Tibial nerve (tissue), 4 donors: ENCODE results near the gene TXNDC2. TPM values are rescaled to one million over a fixed set of nuclear protein-coding genes. Genes with fewer than 3 reads are reported as not detected.

ENCODE experiments used
- DNase-seq, 2 donors: peaks; one replicate each; pipeline ENCODE4 v3.0.0-alpha.2; 2019; ENCODE audit warnings: low spot score in 2 of 2
- H3K27ac ChIP-seq, 4 donors: fragments of 200-600 bp; sonication (generic) in 3 of 4; one replicate each; pipeline ENCODE4 v1.5.1; 2017 to 2019; ENCODE audit warnings: mild to moderate bottlenecking in 1 of 4
- H3K27me3 ChIP-seq, 2 donors: fragments of 200-600 bp; sonication (generic) in 1 of 2; one replicate each; pipeline versions ENCODE4 v1.5.1 to v1.6.0; 2017 to 2019
- H3K36me3 ChIP-seq, 3 donors: fragments of 200-600 bp; sonication (generic); one replicate each; pipeline ENCODE4 v1.5.1; 2018 to 2019
- H3K4me1 ChIP-seq, 4 donors: fragments of 200-600 bp; sonication (generic) in 3 of 4; one replicate each; pipeline ENCODE4 v1.5.1; 2017 to 2019
- H3K4me3 ChIP-seq, 4 donors: fragments of 200-600 bp; sonication (generic) in 3 of 4; one replicate each; pipeline ENCODE4 v1.5.1; 2017 to 2019; ENCODE audit warnings: mild to moderate bottlenecking in 1 of 4, moderate library complexity in 1 of 4
- H3K9me3 ChIP-seq, 4 donors: fragments of 200-600 bp; sonication (generic) in 3 of 4; one replicate each; pipeline ENCODE4 v1.5.1; 2017 to 2019
- EP300 ChIP-seq, 2 donors: sonication (generic); formaldehyde crosslinking; IDR thresholded peaks; one replicate each; pipeline ENCODE4 v1.6.1; 2017; ENCODE audit warnings: antibody characterized with exemption in 2 of 2, mild to moderate bottlenecking in 1 of 2
- POLR2A ChIP-seq, 2 donors: fragments of 450-650 bp; IDR thresholded peaks; one replicate each; pipeline ENCODE4 v1.6.1; 2017; ENCODE audit warnings: antibody characterized with exemption in 2 of 2, mild to moderate bottlenecking in 2 of 2, moderate library complexity in 2 of 2
- WGBS, 2 donors: methylation state at CpG; one replicate each; pipeline ENCODE4 v1.1.5; 2018; 5-methylcytosine and 5-hydroxymethylcytosine counted together
- total RNA-seq, 4 donors: library from RNA; depleted of rRNA; stranded (reverse); fragments of >200 nt; gene quantifications; one replicate each; pipeline ENCODE4 v1.1.0, GENCODE V29; 2016
- TF ChIP-seq, protein P1 (sequence below), 5 experiments: fragments of 200-600 bp in 3 of 5; fragments of 450-650 bp in 2 of 5; sonication (generic) in 3 of 5; IDR thresholded peaks; one replicate each; pipeline ENCODE4 v1.5.1; 2016 to 2019; ENCODE audit warnings: antibody characterized with exemption in 5 of 5, mild to moderate bottlenecking in 3 of 5, moderate library complexity in 2 of 5

TXNDC2 gene
- total RNA-seq, 4 donors from 2014 or later = 0.20 TPM; not detected in 3

DNA sequence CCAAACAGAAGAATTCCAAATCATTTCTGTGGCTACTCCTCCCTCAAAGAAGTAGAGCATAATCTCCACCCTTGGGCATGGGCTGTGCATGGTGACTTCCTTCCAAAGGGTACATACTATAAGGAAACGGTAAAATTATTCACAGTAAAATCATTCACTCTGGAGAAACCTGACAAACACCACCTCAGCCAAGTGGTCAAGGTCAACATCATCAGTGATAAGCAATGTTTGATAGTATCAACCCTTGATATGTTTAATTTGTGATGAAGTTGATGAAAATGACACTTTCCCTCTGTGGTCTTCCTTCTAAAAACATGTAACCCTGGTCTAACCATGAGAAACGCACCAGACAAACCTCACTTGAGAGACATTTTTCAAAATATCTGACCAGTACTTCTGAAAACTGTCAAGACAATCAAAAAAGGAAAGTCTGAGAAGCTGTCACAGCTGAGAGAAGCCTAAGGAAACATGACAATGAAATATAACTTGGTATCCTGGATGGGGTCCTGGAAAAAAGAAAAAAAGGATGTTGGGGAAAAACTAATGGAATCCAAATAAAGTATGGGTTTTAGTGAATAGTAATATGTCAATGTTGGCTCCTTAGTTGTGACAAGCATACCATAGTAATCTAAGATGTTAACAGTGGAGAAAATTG lies 9.4 kb upstream of the TXNDC2 start:
- peak overlapping the region in 1 of 4 donors; percentile 26 for H3K4me3 ChIP-seq
- peaks cover 0 to 16% (median 0%) of the 10 kb centered on the region in 4 donors for H3K4me1 ChIP-seq
- WGBS, 2 donors = 91 to 92% methylated on average over 2 of the region's 2 CpGs
- DNase-seq = no peak
- no peaks in the 10 kb centered on the region for H3K9me3 ChIP-seq
- peak overlapping the region; percentile 43 to 84 (median 78) for H3K27ac ChIP-seq
- H3K36me3 ChIP-seq = no peaks in the 10 kb centered on the region
- TF ChIP-seq EP300 (IDR thresholded peaks at IDR 0.05) (no peak), POLR2A (IDR thresholded peaks at IDR 0.05) (no peak)
- TF ChIP-seq, protein P1, sequence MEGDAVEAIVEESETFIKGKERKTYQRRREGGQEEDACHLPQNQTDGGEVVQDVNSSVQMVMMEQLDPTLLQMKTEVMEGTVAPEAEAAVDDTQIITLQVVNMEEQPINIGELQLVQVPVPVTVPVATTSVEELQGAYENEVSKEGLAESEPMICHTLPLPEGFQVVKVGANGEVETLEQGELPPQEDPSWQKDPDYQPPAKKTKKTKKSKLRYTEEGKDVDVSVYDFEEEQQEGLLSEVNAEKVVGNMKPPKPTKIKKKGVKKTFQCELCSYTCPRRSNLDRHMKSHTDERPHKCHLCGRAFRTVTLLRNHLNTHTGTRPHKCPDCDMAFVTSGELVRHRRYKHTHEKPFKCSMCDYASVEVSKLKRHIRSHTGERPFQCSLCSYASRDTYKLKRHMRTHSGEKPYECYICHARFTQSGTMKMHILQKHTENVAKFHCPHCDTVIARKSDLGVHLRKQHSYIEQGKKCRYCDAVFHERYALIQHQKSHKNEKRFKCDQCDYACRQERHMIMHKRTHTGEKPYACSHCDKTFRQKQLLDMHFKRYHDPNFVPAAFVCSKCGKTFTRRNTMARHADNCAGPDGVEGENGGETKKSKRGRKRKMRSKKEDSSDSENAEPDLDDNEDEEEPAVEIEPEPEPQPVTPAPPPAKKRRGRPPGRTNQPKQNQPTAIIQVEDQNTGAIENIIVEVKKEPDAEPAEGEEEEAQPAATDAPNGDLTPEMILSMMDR (IDR thresholded peaks at IDR 0.05) = no peak
- no peaks in the 10 kb centered on the region for H3K27me3 ChIP-seq

DNA sequence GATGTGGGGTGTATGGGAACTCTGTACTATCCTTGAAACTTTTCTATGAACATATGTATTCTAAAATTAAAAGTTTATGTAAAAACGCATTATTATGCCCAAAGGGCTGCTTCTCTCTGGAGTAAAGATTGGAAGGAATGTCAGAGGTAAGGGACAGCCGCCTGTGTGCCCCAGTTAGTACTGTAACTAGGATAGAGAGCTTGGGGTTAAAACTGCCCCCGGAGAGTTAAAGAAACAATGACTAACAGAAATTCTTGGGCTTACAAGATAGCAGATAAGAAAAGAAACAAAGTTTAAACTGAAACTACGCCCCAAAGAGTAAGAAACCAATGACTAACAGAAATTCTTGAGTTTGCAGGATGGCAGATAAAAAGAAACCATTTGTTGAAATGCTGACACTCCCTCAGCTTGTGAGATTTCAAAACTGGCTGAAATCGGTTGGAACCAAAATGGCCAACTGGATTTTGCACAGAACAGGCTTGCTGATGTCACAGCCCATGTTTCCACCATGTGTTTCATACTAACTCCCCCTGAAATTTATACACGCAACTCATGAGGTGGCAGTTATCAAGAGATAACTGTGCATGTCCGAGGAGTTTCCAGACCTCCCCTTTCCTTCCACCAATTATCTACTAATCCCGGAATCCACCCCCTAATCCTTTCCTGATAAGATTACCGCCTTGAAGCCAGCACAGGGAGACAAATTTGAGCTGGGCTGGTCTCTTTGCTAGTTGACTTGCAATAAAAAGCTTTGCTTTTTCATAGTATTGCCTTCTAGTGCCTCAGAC lies 8.7 kb upstream of the TXNDC2 start:
- WGBS, 2 donors = 18 to 22% methylated on average over 9 of the region's 9 CpGs
- Histone ChIP-seq H3K4me1 (peaks cover 0 to 16% (median 0%) of the 10 kb centered on the region in 4 donors), H3K27me3 (no peaks in the 10 kb centered on the region), H3K27ac (peak overlapping the region; percentile 43 to 84 (median 78)), H3K9me3 (no peaks in the 10 kb centered on the region), H3K4me3 (peak overlapping the region in 2 of 4 donors; percentile 16 to 26), H3K36me3 (no peaks in the 10 kb centered on the region)
- DNase-seq = peak in 1 of 2 donors; percentile 38
- no peak for TF ChIP-seq POLR2A (IDR thresholded peaks at IDR 0.05)
- TF ChIP-seq, protein P1 (IDR thresholded peaks at IDR 0.05) = no peak
- peak in 1 of 2 donors; percentile 73 for TF ChIP-seq EP300 (IDR thresholded peaks at IDR 0.05)

GRCh38 chr18:9877655-9878014 lies 8.1 kb upstream of the TXNDC2 start:
- H3K9me3 ChIP-seq = no peaks in the 10 kb centered on the region
- peaks cover 0 to 16% (median 0%) of the 10 kb centered on the region in 4 donors for H3K4me1 ChIP-seq
- no peaks in the 10 kb centered on the region for H3K36me3 ChIP-seq
- DNase-seq = no peak
- TF ChIP-seq EP300 (IDR thresholded peaks at IDR 0.05) (no peak), POLR2A (IDR thresholded peaks at IDR 0.05) (no peak)
- TF ChIP-seq, protein P1 (IDR thresholded peaks at IDR 0.05) = no peak
- H3K27ac ChIP-seq = peak overlapping the region; percentile 43 to 84 (median 78)
- H3K27me3 ChIP-seq = no peaks in the 10 kb centered on the region
- peak overlapping the region in 1 of 4 donors; percentile 26 for H3K4me3 ChIP-seq

GRCh38 chr18:9878095-9878494 lies 7.7 kb upstream of the TXNDC2 start:
- Histone ChIP-seq H3K4me3 (no peak overlapping the region), H3K4me1 (peaks cover 0 to 16% (median 0%) of the 10 kb centered on the region in 4 donors), H3K27me3 (no peaks in the 10 kb centered on the region), H3K27ac (peak overlapping the region in 1 of 4 donors; percentile 82), H3K36me3 (no peaks in the 10 kb centered on the region), H3K9me3 (no peaks in the 10 kb centered on the region)
- TF ChIP-seq POLR2A (IDR thresholded peaks at IDR 0.05) = no peak
- WGBS, 2 donors = 98 to 100% methylated on average over 1 of the region's 1 CpG
- no peak for DNase-seq

DNA sequence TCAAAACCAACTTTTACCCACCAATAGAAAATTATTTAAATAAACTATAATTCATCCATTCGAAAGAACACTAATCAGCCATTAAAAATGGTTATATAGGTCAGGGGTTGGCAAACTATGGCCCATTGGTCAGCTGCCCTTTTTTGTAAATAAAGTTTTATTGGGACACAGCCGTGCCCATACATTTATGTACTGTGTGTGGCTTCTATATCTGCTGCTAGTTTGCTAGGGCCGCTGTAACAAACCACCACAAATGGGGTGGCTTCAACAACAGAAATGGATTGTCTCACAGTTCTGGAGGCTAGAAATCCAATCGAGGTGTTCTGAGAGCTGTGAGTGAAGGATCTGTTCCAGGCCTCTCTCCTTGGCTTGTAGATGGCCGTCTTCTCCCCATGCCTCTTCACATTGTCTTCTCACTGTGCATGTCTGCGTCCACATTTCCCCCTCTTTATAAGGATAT lies 7.0 kb upstream of the TXNDC2 start:
- 96 to 98% methylated on average over 6 of the region's 6 CpGs for WGBS, 2 donors
- Histone ChIP-seq H3K4me3 (no peak overlapping the region), H3K9me3 (no peaks in the 10 kb centered on the region), H3K27me3 (no peaks in the 10 kb centered on the region), H3K27ac (no peak overlapping the region), H3K36me3 (no peaks in the 10 kb centered on the region), H3K4me1 (peaks cover 0 to 16% (median 0%) of the 10 kb centered on the region in 4 donors)
- no peak for DNase-seq
- TF ChIP-seq POLR2A (IDR thresholded peaks at IDR 0.05) (no peak), EP300 (IDR thresholded peaks at IDR 0.05) (no peak)
- TF ChIP-seq, protein P1 (IDR thresholded peaks at IDR 0.05) = no peak
